IMR-90 (cell line): ENCODE results near the gene MAML3.

Experiments
- BHLHE40 ChIP-seq: fragments of 150-350 bp; IDR thresholded peaks from 2 replicates; pipeline ENCODE4 v1.6.1; 2016; ENCODE audit warnings: mild to moderate bottlenecking, low read depth, low read length
- CEBPB ChIP-seq: IDR thresholded peaks from 2 replicates; pipeline ENCODE4 v1.6.1; 2012; ENCODE audit warnings: low read depth, low read length, improper control_type of control experiment
- CHD1 ChIP-seq: IDR thresholded peaks from 2 replicates; pipeline ENCODE4 v1.6.1; 2012; ENCODE audit warnings: low read depth, low read length, improper control_type of control experiment
- FOS ChIP-seq: fragments of 150-350 bp; IDR thresholded peaks from 2 replicates; pipeline ENCODE4 v1.6.1; 2016; ENCODE audit warnings: low read depth, low read length
- MAFK ChIP-seq: IDR thresholded peaks from 2 replicates; pipeline ENCODE4 v1.6.1; 2012; ENCODE audit warnings: low read depth, low read length, improper control_type of control experiment
- MAZ ChIP-seq: IDR thresholded peaks from 2 replicates; pipeline ENCODE4 v1.6.1; 2012; ENCODE audit warnings: low read depth, mild to moderate bottlenecking, low read length, improper control_type of control experiment, moderate library complexity, borderline replicate concordance
- POLR2A ChIP-seq: IDR thresholded peaks from 2 replicates; pipeline ENCODE4 v1.6.1; 2012; ENCODE audit warnings: mild to moderate bottlenecking, low read depth, low read length
- RAD21 ChIP-seq: IDR thresholded peaks from 2 replicates; pipeline ENCODE4 v1.6.1; 2012; ENCODE audit warnings: low read length, improper control_type of control experiment
- RCOR1 ChIP-seq: IDR thresholded peaks from 2 replicates; pipeline ENCODE4 v1.6.1; 2012; ENCODE audit warnings: mild to moderate bottlenecking, low read length, improper control_type of control experiment; ENCODE audit not compliant: insufficient replicate concordance
- RFX5 ChIP-seq: IDR thresholded peaks from 2 replicates; pipeline ENCODE4 v1.8.0; 2012; ENCODE audit warnings: low read depth, mild to moderate bottlenecking, low read length, moderate library complexity
- TF ChIP-seq, protein P1 (sequence below): conservative IDR thresholded peaks from 2 replicates; pipeline ENCODE4 v1.5.1; 2012; ENCODE audit warnings: mild to moderate bottlenecking, low read depth, low read length, improper control_type of control experiment
- TF ChIP-seq, protein P2 (sequence below): fragments of 150-350 bp; IDR thresholded peaks from 2 replicates; pipeline ENCODE4 v1.6.1; 2017; ENCODE audit warnings: mild to moderate bottlenecking, antibody characterized with exemption, low read length, low read depth

DNA sequence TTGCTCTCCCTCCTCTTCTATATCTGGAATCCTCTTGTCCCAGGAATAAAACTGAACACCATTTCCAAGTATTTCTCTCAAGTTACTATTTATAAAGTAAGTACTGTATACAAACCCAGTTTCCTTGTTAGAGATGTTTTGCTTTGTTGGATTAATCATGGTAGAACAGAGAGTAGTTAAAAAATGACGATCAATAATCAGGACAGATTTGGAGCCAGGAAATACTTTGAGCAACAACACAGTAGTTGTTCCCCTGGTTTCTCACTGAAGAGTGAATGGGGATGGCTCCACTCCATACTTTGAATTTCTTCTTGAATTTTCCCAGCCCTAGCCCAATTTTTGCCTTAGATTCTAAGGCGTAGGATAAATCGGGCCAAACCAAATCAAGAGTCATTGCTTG lies 467.0 kb downstream of the MAML3 start:
- TF ChIP-seq, protein P1, sequence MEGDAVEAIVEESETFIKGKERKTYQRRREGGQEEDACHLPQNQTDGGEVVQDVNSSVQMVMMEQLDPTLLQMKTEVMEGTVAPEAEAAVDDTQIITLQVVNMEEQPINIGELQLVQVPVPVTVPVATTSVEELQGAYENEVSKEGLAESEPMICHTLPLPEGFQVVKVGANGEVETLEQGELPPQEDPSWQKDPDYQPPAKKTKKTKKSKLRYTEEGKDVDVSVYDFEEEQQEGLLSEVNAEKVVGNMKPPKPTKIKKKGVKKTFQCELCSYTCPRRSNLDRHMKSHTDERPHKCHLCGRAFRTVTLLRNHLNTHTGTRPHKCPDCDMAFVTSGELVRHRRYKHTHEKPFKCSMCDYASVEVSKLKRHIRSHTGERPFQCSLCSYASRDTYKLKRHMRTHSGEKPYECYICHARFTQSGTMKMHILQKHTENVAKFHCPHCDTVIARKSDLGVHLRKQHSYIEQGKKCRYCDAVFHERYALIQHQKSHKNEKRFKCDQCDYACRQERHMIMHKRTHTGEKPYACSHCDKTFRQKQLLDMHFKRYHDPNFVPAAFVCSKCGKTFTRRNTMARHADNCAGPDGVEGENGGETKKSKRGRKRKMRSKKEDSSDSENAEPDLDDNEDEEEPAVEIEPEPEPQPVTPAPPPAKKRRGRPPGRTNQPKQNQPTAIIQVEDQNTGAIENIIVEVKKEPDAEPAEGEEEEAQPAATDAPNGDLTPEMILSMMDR: no peak
- TF ChIP-seq POLR2A (no peak), CHD1 (no peak), RAD21 (no peak), MAZ (no peak), CEBPB (no peak), RFX5 (no peak), MAFK (no peak), RCOR1 (no peak), BHLHE40 (no peak), FOS (no peak)
- TF ChIP-seq, protein P2, sequence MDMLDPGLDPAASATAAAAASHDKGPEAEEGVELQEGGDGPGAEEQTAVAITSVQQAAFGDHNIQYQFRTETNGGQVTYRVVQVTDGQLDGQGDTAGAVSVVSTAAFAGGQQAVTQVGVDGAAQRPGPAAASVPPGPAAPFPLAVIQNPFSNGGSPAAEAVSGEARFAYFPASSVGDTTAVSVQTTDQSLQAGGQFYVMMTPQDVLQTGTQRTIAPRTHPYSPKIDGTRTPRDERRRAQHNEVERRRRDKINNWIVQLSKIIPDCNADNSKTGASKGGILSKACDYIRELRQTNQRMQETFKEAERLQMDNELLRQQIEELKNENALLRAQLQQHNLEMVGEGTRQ: no peak
